ENCODE results near the gene POLRMT. TPM values are rescaled to one million over a fixed set of nuclear protein-coding genes. Genes with fewer than 3 reads are reported as not detected.

The POLRMT gene
- polyA plus RNA-seq, 1 experiment = 38.6 TPM

- CTCF ChIA-PET = no interaction called here
- POLR2A ChIA-PET = no interaction called here
- no peak for DNase-seq (ENCODE audit: low read depth)
- Histone ChIP-seq H3K4me3 (ENCODE audit: low read depth, low read length) (no peak overlapping the region), H3K36me3 (ENCODE audit: control insufficient read depth, insufficient read depth, low read length) (peaks cover 26% of the 10 kb centered on the region), H3K27me3 (ENCODE audit: control insufficient read depth, insufficient read depth, low read length) (no peaks in the 10 kb centered on the region)
- TF ChIP-seq CTCF (IDR thresholded peaks at IDR 0.05; ENCODE audit: insufficient read depth, low read depth, low read length) = no peak
These were observed 13.0 kb downstream of the POLRMT start for GRCh38 chr19:620166-620862.

- Histone ChIP-seq H3K4me3 (ENCODE audit: low read depth, low read length) (no peak overlapping the region), H3K27me3 (ENCODE audit: control insufficient read depth, insufficient read depth, low read length) (no peaks in the 10 kb centered on the region), H3K36me3 (ENCODE audit: control insufficient read depth, insufficient read depth, low read length) (peaks cover 24% of the 10 kb centered on the region)
- no peak for DNase-seq (ENCODE audit: low read depth)
- ChIA-PET CTCF (no interaction called here), POLR2A (no interaction called here)
- no peak for TF ChIP-seq CTCF (IDR thresholded peaks at IDR 0.05; ENCODE audit: insufficient read depth, low read depth, low read length)
These were observed 13.9 kb downstream of the POLRMT start for GRCh38 chr19:619286-620002.

- H3K36me3 ChIP-seq (ENCODE audit: control insufficient read depth, insufficient read depth, low read length) = peaks cover 23% of the 10 kb centered on the region
- no peak for DNase-seq (ENCODE audit: low read depth)
- no peak for TF ChIP-seq CTCF (IDR thresholded peaks at IDR 0.05; ENCODE audit: insufficient read depth, low read depth, low read length)
- H3K4me3 ChIP-seq (ENCODE audit: low read depth, low read length) = no peak overlapping the region
- H3K27me3 ChIP-seq (ENCODE audit: control insufficient read depth, insufficient read depth, low read length) = no peaks in the 10 kb centered on the region
- ChIA-PET POLR2A (no interaction called here), CTCF (no interaction called here)
These were observed 14.6 kb downstream of the POLRMT start for GRCh38 chr19:618674-619285.

- no peak overlapping the region for H3K4me3 ChIP-seq (ENCODE audit: low read depth, low read length)
- ChIA-PET POLR2A (no interaction called here), CTCF (interaction anchor here (1.6 kb wide), 1 partner anchor 116 kb away, joined by 4 read pairs; no protein-coding TSS in a partner anchor)
- no peak for DNase-seq (ENCODE audit: low read depth)
- H3K36me3 ChIP-seq (ENCODE audit: control insufficient read depth, insufficient read depth, low read length) = peaks cover 21% of the 10 kb centered on the region
- no peak for TF ChIP-seq CTCF (IDR thresholded peaks at IDR 0.05; ENCODE audit: insufficient read depth, low read depth, low read length)
- no peaks in the 10 kb centered on the region for H3K27me3 ChIP-seq (ENCODE audit: control insufficient read depth, insufficient read depth, low read length)
These were observed 15.1 kb downstream of the POLRMT start for GRCh38 chr19:618247-618619.

- DNase-seq (ENCODE audit: low read depth) = no peak
- POLR2A ChIA-PET = no interaction called here
- no peak for TF ChIP-seq CTCF (IDR thresholded peaks at IDR 0.05; ENCODE audit: insufficient read depth, low read depth, low read length)
- Histone ChIP-seq H3K4me3 (ENCODE audit: low read depth, low read length) (no peak overlapping the region), H3K36me3 (ENCODE audit: control insufficient read depth, insufficient read depth, low read length) (peaks cover 21% of the 10 kb centered on the region), H3K27me3 (ENCODE audit: control insufficient read depth, insufficient read depth, low read length) (no peaks in the 10 kb centered on the region)
- CTCF ChIA-PET = interaction anchor here (1.6 kb wide), 1 partner anchor 116 kb away, joined by 4 read pairs; no protein-coding TSS in a partner anchor
These were observed 15.6 kb downstream of the POLRMT start for GRCh38 chr19:617551-618246.

All from BJ (cell line).